D721Med (cell line): ENCODE data around the gene HPD.

ENCODE experiments used
- DNase-seq: peaks from one replicate; pipeline ENCODE4 v3.0.0; 2011; ENCODE audit warnings: low spot score; ENCODE audit not compliant: insufficient read length
- FAIRE-seq: peaks from 2 replicates; lab custom pipeline; 2011; peaks lifted over from hg19 to GRCh38; lab: Jason Lieb, UNC
- CTCF ChIP-seq: IDR thresholded peaks from 2 replicates; pipeline ENCODE4 v1.5.1; 2012; ENCODE audit warnings: mild to moderate bottlenecking, control low read depth; ENCODE audit not compliant: insufficient read depth; ENCODE audit errors: missing control alignments

Gene HPD

DNA sequence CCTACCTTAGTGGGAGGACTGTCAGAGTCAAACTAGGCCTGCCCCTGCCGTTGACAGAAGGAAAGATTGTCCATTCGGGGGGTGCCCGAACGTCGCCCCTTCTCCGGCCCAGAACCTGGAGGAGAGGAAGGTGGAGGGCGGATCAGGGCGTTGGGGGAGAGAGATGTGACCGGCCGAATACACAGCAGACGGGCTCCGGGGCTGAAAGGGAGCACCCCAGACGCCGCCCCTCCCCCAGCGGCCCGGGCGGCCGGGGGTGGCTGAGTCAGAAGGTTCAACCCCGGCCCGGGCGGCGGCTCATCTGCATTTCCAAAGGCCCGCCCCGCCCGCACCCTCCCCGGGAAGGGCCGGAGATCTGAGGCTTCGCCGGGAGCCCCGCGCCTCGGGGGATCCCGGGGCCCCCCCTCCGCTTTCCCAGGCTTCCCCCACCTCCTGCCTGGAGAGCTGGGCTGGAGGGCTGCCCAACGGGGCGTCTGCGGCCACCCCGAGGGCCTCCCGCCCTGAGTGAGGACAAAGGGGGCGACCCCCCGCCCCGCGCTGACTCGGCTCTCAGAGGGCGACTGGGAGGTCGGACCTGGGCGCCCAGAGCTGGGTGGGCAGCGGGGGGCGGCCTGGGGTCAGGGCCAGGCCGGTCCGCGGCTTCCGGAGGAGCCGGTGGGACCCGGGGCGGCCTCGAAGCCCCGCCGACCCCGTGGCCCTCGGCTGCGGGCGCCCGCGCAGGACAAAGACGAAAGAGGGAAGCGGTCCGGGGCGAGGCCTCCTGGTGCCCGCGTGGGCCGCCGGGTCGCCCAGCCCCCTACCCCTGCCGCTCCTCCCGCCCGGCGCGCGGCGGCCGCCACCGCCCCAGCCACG lies 58.6 kb downstream of the HPD start:
- DNase-seq (no peak), FAIRE-seq (no peak)
- no peak for TF ChIP-seq CTCF

DNA sequence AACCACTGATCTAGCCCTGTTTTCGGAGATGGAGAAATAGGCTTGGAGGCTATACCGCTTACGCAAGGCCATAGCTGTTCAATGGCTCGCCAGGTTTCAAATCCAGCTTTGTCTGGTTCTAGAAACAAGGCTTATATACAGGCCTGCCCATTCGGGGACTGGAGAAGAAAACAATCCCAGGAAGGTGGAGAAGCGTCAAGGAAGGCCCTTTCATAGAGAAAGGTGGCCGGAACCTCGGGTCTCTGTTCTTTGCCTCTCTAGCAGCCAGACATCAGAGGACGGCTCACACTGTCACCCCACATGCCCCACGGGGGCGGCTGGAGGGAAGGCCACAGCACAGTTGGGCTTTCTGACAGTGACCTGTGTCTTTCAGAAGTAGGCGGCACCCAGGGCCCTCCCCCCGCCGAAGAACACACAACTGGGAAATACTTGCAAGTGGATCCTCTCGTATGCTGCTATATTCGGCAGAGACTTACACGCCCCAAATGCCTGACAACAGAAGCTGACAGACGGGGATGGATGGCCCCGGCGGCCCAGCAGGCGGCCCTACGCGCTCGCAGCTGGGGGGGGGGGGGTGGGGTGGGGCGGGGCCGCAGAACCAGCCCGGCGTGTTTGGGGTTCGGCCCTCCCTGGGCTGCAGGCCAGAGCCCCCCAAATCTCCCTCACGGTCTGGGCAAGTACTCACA lies 59.4 kb downstream of the HPD start:
- DNase-seq = no peak
- FAIRE-seq = no peak
- TF ChIP-seq CTCF = no peak

GRCh38 chr12:121798787-121799155 lies 59.9 kb downstream of the HPD start:
- FAIRE-seq (no peak), DNase-seq (no peak)
- no peak for TF ChIP-seq CTCF

DNA sequence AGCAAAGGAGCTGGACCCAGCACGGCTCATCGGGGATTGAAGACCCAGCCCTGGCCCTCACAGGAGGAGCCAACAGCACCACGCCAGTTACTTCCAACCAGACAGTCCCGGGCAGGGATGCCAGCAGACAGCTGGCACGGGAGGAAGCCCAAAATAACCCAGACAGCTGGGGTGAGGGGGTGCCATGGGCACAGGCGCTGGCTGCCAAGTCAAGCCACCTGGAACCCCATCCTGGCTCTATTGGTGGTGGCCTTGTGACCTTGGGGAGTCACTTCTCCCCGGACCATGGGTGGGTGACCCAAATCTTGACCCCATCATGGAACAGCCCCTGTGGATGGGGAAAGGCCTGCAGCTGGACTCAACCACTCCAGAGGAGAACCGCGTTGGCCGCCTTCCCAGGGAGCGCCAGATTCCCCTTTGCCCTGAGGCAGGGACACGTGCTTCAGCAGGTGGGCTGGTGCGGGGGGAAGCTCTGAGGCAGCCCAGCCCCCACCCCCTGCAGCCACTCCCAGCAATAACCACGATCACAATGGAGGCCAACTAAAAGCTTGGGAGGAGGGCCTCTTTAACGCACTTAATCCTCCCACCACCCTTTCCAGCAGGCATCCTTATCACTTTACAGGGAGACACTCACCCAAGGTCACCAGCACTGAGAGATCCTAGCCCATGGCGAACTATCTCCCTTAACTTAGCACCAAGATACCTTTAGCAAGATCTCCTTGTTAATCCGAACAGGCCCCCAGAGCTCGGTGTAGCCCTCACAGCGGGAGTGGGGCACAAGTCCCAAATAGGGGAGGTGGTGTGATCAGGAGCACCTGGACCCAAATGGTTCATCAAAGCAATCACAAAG lies 60.5 kb downstream of the HPD start:
- FAIRE-seq (no peak), DNase-seq (no peak)
- no peak for TF ChIP-seq CTCF

DNA sequence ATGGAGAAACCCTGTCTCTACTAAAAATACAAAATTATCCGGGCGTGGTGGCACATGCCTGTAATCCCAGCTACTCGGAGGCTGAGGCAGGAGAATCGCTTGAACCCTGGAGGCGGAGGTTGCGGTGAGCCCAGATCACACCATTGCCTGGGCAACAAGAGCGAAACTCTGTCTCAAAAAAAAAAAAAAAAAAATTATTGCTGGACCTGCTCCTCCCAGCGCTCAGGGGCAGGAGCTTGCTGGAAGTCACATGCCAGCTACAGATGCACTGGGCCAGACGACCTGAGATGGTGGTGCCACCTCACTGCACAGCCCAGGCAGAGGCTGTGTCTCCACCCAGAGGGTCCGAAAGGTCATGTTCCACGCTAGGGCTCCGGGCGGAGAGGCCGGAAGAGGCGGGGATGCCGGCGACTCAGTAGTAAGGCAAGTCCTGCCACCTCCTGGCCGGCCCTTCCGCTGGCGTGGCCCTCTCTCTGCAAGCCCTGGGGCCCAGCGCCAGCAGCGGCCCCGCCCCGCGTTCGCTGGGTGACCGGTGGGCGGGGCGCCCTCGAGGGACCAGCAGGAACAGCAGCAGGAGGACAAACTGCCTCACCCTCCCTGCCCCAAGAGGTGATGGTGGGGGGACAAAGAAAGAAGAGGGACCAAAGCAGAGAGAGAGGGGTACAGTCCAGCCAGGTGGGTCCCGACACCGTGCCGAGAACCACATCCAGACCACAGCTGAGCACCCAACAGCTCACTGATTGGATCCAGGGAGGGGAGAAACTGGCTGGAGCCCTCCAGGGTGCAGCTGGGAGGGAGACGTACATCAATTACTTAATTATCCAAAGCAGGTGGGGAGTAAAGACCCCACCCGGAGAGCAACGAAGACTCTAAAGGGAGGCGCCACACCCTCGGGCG lies 61.6 kb downstream of the HPD start:
- DNase-seq = no peak

More for the DNA sequence above, 61.6 kb downstream of the HPD start:
- TF ChIP-seq CTCF = no peak
- no peak for FAIRE-seq
